ENCODE measurements around the gene DLGAP3. TPM values are rescaled to one million over a fixed set of nuclear protein-coding genes. Genes with fewer than 3 reads are reported as not detected.

The DLGAP3 gene
- total RNA-seq, 2 experiments from 2014 or later, result 0.38 to 0.83 TPM

DNA sequence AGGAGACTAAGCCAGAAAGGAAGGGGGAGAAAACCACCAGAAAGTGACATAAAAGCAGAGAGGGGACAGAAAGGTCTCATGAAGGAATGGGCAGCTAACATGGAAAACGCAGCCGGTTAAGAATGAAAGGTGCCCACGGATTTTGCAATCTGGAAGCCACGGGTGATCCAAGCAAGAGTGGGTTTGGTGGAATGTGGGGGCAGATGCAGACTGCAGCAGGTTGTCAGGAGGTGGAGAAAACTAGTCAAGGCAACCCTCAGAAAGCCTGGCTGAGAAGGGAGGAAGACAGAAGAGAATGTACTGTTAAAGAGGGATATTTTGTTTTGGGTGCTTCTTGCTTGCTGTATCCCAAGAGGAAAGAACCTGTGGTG is 57.3 kb downstream of the DLGAP3 start:
- POLR2A ChIA-PET, result interaction anchor here (0.7 to 1.0 kb wide), 2 partner anchors 10 to 12 kb away, joined by 3 to 4 read pairs; partner anchors contain the start of gene SMIM12
- no peak for ATAC-seq

DNA sequence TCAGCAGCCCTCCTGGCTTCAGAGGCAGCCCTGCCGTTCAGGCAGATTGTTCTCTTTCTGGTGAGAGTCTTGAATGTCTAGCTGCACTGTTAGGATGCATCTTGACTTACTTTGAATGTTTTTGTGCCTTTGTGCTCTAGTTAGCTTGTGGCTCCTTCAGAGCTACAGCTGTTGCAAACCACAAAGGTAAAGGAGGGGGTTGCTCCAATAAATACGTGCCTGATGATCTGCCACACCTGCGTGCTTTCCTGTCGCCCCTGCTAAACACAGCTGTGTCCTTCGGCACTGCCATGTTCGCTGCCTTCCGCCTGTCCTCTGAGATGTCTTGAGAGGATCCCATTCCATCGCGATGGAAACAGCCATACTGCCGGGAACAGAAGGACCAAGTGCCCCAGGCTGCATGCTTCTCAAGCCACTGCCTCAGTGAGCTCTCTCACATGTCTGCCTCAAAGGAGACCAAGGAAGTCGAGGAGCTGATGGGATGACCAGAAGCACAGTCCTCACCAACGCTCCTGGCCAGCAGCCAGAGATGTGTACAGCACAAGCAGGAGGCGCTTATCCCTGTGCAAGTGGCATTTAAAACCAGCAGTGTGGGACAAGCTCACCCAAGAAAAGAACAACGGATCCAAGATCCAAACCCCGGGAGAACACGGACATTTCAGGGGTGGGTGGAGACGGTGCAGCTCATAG is 57.9 kb downstream of the DLGAP3 start:
- no peak overlapping the region for H3K27ac Mint-ChIP-seq
- intact Hi-C loops (cut with micrococcal nuclease), result no loop called here
- no peaks in the 10 kb centered on the region for H3K9me3 Mint-ChIP-seq
- ChIA-PET POLR2A (interaction anchor here (0.7 to 1.0 kb wide), 2 partner anchors 9 to 12 kb away, joined by 3 to 4 read pairs; partner anchors contain the start of gene SMIM12), CTCF (interaction anchor here (1.2 to 2.8 kb wide), 3 partner anchors 9 to 19 kb away, joined by 3 to 14 read pairs (median 4); partner anchors contain the start of gene SMIM12)
- ATAC-seq, result no peak
- H3K4me3 Mint-ChIP-seq, result no peak overlapping the region
- no peaks in the 10 kb centered on the region for H3K36me3 Mint-ChIP-seq (ENCODE audit: low read depth)
- H3K4me1 Mint-ChIP-seq (ENCODE audit: low read depth), result peaks cover 11% of the 10 kb centered on the region
- no peak for DNase-seq
- TF ChIP-seq, protein P1, sequence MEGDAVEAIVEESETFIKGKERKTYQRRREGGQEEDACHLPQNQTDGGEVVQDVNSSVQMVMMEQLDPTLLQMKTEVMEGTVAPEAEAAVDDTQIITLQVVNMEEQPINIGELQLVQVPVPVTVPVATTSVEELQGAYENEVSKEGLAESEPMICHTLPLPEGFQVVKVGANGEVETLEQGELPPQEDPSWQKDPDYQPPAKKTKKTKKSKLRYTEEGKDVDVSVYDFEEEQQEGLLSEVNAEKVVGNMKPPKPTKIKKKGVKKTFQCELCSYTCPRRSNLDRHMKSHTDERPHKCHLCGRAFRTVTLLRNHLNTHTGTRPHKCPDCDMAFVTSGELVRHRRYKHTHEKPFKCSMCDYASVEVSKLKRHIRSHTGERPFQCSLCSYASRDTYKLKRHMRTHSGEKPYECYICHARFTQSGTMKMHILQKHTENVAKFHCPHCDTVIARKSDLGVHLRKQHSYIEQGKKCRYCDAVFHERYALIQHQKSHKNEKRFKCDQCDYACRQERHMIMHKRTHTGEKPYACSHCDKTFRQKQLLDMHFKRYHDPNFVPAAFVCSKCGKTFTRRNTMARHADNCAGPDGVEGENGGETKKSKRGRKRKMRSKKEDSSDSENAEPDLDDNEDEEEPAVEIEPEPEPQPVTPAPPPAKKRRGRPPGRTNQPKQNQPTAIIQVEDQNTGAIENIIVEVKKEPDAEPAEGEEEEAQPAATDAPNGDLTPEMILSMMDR (IDR thresholded peaks at IDR 0.05), result no peak
- peaks cover 11% of the 10 kb centered on the region for H3K27me3 Mint-ChIP-seq

More for the DNA sequence above, 57.3 kb downstream of the DLGAP3 start:
- TF ChIP-seq, protein P1 (IDR thresholded peaks at IDR 0.05), result no peak
- CTCF ChIA-PET, result interaction anchor here (1.2 to 2.8 kb wide), 2 partner anchors 8 to 19 kb away, joined by 3 to 14 read pairs; no protein-coding TSS in a partner anchor
- Mint-ChIP-seq H3K27me3 (peaks cover 14% of the 10 kb centered on the region), H3K36me3 (ENCODE audit: low read depth) (no peaks in the 10 kb centered on the region), H3K4me3 (no peak overlapping the region), H3K27ac (no peak overlapping the region), H3K9me3 (no peaks in the 10 kb centered on the region), H3K4me1 (ENCODE audit: low read depth) (peaks cover 11% of the 10 kb centered on the region)
- intact Hi-C loops (cut with micrococcal nuclease), result no loop called here
- no peak for DNase-seq

DNA sequence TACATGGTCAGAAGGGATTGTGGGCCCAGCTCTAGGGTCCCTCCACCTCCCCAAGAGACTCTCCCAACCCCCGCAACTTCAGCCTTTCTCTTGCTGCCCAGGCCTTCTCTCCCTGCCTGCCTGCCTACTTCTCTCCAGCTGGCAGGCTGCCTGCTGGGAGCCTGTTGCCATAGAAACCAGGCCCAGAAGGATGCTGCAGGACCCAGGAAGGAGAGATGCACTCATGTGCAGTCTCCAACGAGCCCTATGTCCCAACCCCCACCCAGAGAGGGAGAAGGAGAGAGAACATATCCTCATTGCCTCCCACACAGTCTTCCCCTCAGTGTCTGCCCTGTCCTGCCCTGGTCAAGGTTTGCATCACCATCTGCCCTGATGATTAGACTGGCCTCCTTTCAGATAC is 59.1 kb downstream of the DLGAP3 start:
- no peak for DNase-seq
- Mint-ChIP-seq H3K4me3 (no peak overlapping the region), H3K36me3 (ENCODE audit: low read depth) (no peaks in the 10 kb centered on the region), H3K27ac (no peak overlapping the region), H3K9me3 (no peaks in the 10 kb centered on the region), H3K27me3 (peaks cover 11% of the 10 kb centered on the region), H3K4me1 (ENCODE audit: low read depth) (peaks cover 11% of the 10 kb centered on the region)
- ATAC-seq, result no peak
- ChIA-PET POLR2A (interaction anchor here (3.0 kb wide), 1 partner anchor 11 kb away, joined by 13 read pairs; the partner anchor contains the start of gene SMIM12), CTCF (interaction anchor here (1.2 to 2.8 kb wide), 3 partner anchors 10 to 17 kb away, joined by 4 to 14 read pairs (median 11); partner anchors contain the start of gene SMIM12)
- intact Hi-C loops (cut with micrococcal nuclease), result no loop called here
- TF ChIP-seq, protein P1 (IDR thresholded peaks at IDR 0.05), result no peak

DNA sequence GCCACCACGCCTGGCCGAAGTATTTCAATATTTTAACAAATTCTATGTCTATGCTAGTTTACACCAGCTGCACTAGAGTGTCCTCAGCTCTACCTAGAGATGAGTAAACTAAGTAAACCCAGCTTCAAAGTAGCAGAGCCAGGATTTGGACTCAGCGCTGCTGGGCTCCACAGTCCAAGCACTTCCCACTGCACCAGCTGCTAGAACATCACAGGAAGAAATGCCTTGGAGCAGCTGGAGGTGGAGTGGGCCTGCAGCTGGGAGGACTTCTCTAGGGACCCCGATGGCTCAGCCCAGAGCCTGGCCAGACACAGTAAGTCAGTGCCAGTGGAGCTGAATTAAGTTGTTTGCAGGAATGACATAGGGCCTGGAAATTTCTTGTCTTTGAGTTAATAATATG is 59.7 kb downstream of the DLGAP3 start:
- DNase-seq, result no peak
- CTCF ChIA-PET, result interaction anchor here (2.1 to 2.8 kb wide), 2 partner anchors 10 to 17 kb away, joined by 11 to 14 read pairs; partner anchors contain the start of gene SMIM12
- Mint-ChIP-seq H3K36me3 (ENCODE audit: low read depth) (no peaks in the 10 kb centered on the region), H3K9me3 (no peaks in the 10 kb centered on the region), H3K27me3 (peaks cover 10% of the 10 kb centered on the region), H3K4me3 (no peak overlapping the region), H3K4me1 (ENCODE audit: low read depth) (peaks cover 13% of the 10 kb centered on the region), H3K27ac (no peak overlapping the region)
- intact Hi-C loops (cut with micrococcal nuclease), result no loop called here
- no peak for ATAC-seq
- POLR2A ChIA-PET, result interaction anchor here (3.0 kb wide), 1 partner anchor 10 kb away, joined by 13 read pairs; the partner anchor contains the start of gene SMIM12
- TF ChIP-seq, protein P1 (IDR thresholded peaks at IDR 0.05), result no peak
